HEK293 (cell line): ENCODE measurements around the gene CCL18.
"Not testable (repeated sequence)": the region's sequence is repeated elsewhere in the genome, so short reads cannot be mapped to it uniquely, and the experiment has no call there.

Experiments used
- CTCF ChIP-seq: fragments of 450-650 bp; formaldehyde crosslinking; IDR thresholded peaks from 2 replicates; pipeline ENCODE4 v1.5.1; 2016; ENCODE audit warnings: missing biosample characterization, missing genetic modification characterization
- ELK4 ChIP-seq: IDR thresholded peaks from 2 replicates; pipeline ENCODE4 v1.6.1; 2011; ENCODE audit warnings: mild to moderate bottlenecking, low read depth, low read length, borderline replicate concordance
- GLIS2 ChIP-seq: fragments of 450-650 bp; formaldehyde crosslinking; IDR thresholded peaks from 2 replicates; pipeline ENCODE4 v1.5.1; 2016; ENCODE audit warnings: missing biosample characterization, missing genetic modification characterization
- OVOL3 ChIP-seq: fragments of 450-650 bp; formaldehyde crosslinking; IDR thresholded peaks from 2 replicates; pipeline ENCODE4 v1.5.1; 2016; ENCODE audit warnings: missing biosample characterization, missing genetic modification characterization
- REST ChIP-seq: fragments of 450-650 bp; formaldehyde crosslinking; IDR thresholded peaks from 2 replicates; pipeline ENCODE4 v1.5.1; 2016; ENCODE audit warnings: missing biosample characterization, missing genetic modification characterization
- TRIM28 ChIP-seq: IDR thresholded peaks from 2 replicates; pipeline ENCODE4 v1.6.1; 2011; ENCODE audit warnings: low read length, control low read depth, borderline replicate concordance
- YY1 ChIP-seq: fragments of 450-650 bp; formaldehyde crosslinking; IDR thresholded peaks from 2 replicates; pipeline ENCODE4 v1.5.1; 2018; ENCODE audit warnings: missing biosample characterization, missing genetic modification characterization
- ZNF140 ChIP-seq: fragments of 450-650 bp; formaldehyde crosslinking; IDR thresholded peaks from 2 replicates; pipeline ENCODE4 v1.5.1; 2016; ENCODE audit warnings: missing biosample characterization, missing genetic modification characterization
- ZNF24 ChIP-seq: fragments of 450-650 bp; formaldehyde crosslinking; IDR thresholded peaks from 2 replicates; pipeline ENCODE4 v1.5.1; 2016; ENCODE audit warnings: missing biosample characterization, missing genetic modification characterization
- ZNF274 ChIP-seq, 2 experiments: fragments of 200-500 bp in 1 of 2; fragments of 450-650 bp in 1 of 2; sonication (Bioruptor generic) in 1 of 2; formaldehyde crosslinking in 1 of 2; IDR thresholded peaks; 2 replicates each; pipeline versions ENCODE4 v1.5.1 to v1.6.1; 2014 to 2016; ENCODE audit warnings: borderline replicate concordance in 1 of 2, inconsistent platforms in 1 of 2, low read length in 1 of 2, missing biosample characterization in 1 of 2, missing genetic modification characterization in 1 of 2
- ZNF280D ChIP-seq: fragments of 450-650 bp; formaldehyde crosslinking; IDR thresholded peaks from 2 replicates; pipeline ENCODE4 v1.5.1; 2016; ENCODE audit warnings: missing biosample characterization, missing genetic modification characterization
- ZNF704 ChIP-seq: fragments of 450-650 bp; formaldehyde crosslinking; IDR thresholded peaks from 2 replicates; pipeline ENCODE4 v1.5.1; 2016; ENCODE audit warnings: missing biosample characterization, missing genetic modification characterization

- TF ChIP-seq CTCF (tag by site-specific recombination); OVOL3 (tag by site-specific recombination); ZNF140; ELK4; GLIS2 (tag by site-specific recombination); ZNF280D (tag by site-specific recombination); ZNF704 (tag by site-specific recombination); YY1 (tag by site-specific recombination); TRIM28; ZNF24 (tag by site-specific recombination); ZNF274 (IDR thresholded peaks at IDR 0.05; ENCODE audit: low read length); ZNF274 (tag by site-specific recombination; IDR thresholded peaks at IDR 0.05; ENCODE audit: borderline replicate concordance); REST (tag by site-specific recombination): not testable (repeated sequence)
These were observed 23.4 kb downstream of the CCL18 start for GRCh38 chr17:36087471-36087870.
